ENCODE results near the gene IL4R. TPM values are rescaled to one million over a fixed set of nuclear protein-coding genes. Genes with fewer than 3 reads are reported as not detected.

The IL4R gene
- total RNA-seq, 1 experiment from 2014 or later, result 28.6 TPM

DNA sequence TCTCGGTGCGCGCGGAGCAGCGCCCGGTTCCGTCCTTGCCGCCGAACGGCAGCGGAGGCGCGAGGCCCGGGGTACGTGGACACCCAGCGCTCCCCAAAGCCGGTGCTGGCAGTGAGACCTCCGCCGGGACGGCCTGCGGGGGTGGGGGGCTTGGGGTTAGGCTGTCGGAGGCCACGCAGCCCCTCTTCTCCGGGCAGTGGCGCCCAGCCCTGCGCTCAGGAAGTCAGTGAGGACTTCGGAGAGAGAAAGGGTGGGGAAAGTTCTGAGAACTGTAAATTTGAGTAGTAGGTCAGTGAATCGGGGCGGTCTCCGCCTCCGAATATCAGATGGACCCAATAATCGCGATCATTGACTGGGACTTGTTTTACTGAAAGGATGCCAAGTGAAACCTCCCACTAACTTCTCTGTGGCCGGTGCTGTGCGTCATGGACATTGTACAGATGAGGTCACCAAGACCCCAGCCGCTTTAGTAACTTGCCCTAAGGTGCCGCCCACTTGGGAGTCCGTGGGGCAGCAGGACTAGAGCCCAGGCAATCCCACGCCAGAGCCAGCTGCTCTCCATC lies 468 bp downstream of the IL4R start:
- TF ChIP-seq, protein P1, sequence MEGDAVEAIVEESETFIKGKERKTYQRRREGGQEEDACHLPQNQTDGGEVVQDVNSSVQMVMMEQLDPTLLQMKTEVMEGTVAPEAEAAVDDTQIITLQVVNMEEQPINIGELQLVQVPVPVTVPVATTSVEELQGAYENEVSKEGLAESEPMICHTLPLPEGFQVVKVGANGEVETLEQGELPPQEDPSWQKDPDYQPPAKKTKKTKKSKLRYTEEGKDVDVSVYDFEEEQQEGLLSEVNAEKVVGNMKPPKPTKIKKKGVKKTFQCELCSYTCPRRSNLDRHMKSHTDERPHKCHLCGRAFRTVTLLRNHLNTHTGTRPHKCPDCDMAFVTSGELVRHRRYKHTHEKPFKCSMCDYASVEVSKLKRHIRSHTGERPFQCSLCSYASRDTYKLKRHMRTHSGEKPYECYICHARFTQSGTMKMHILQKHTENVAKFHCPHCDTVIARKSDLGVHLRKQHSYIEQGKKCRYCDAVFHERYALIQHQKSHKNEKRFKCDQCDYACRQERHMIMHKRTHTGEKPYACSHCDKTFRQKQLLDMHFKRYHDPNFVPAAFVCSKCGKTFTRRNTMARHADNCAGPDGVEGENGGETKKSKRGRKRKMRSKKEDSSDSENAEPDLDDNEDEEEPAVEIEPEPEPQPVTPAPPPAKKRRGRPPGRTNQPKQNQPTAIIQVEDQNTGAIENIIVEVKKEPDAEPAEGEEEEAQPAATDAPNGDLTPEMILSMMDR (conservative IDR thresholded peaks at IDR 0.05), result no peak
- Histone ChIP-seq H4K8ac (replicated peaks; ENCODE audit: insufficient read length, low read depth, low read length) (no peak overlapping the region), H3K14ac (ENCODE audit: insufficient read depth, low read length) (peak overlapping the region; percentile 83), H4K91ac (ENCODE audit: insufficient read length, low read depth, low read length) (no peak overlapping the region), H3K79me1 (ENCODE audit: insufficient read depth, low read depth, low read length, poor library complexity, severe bottlenecking) (no peaks in the 10 kb centered on the region), H3K27ac (ENCODE audit: insufficient read length, low read depth, low read length) (no peak overlapping the region), H2BK20ac (ENCODE audit: low read depth, low read length, poor library complexity, severe bottlenecking) (no peak overlapping the region), H2AK5ac (ENCODE audit: insufficient read length, low read length) (no peak overlapping the region), H3K9ac (ENCODE audit: extremely low read depth, insufficient read length, low read length) (peak overlapping the region; percentile 64), H3K56ac (ENCODE audit: insufficient read length, low read depth, low read length) (no peak overlapping the region), H3K23ac (ENCODE audit: insufficient read length, low read depth, low read length) (no peak overlapping the region), H3K79me2 (ENCODE audit: insufficient read depth, low read length) (no peaks in the 10 kb centered on the region; the same call in 1 of the 2 replicates), H3K23me2 (ENCODE audit: insufficient read length, low read depth, low read length, poor library complexity, severe bottlenecking) (peaks cover 10% of the 10 kb centered on the region), H3K4ac (ENCODE audit: low read depth, low read length) (no peak overlapping the region), H2BK5ac (ENCODE audit: insufficient read length, low read length) (no peak overlapping the region), H2BK120ac (ENCODE audit: low read depth, low read length, poor library complexity, severe bottlenecking) (no peak overlapping the region), H4K20me1 (ENCODE audit: control insufficient read depth, insufficient read depth, insufficient read length) (peaks cover 2% of the 10 kb centered on the region), H3K9me3 (ENCODE audit: control insufficient read depth, low read depth, low read length) (no peaks in the 10 kb centered on the region), H2BK12ac (ENCODE audit: insufficient read length, low read depth, low read length) (no peak overlapping the region), H3K4me2 (ENCODE audit: insufficient read depth, insufficient read length, low read length) (peak overlapping the region; percentile 89), H2BK15ac (ENCODE audit: low read depth, low read length) (no peak overlapping the region), H3K18ac (ENCODE audit: insufficient read length, low read depth, low read length) (peak overlapping the region; percentile 54), H4K5ac (ENCODE audit: insufficient read length, low read depth, low read length) (no peak overlapping the region), H3T11ph (ENCODE audit: low read length) (no peak overlapping the region), H3K27me3 (ENCODE audit: insufficient read depth, low read length) (no peaks in the 10 kb centered on the region), H2AFZ (ENCODE audit: low read length) (no peak overlapping the region), H3K4me1 (ENCODE audit: insufficient read depth, low read length) (peaks cover 7% of the 10 kb centered on the region; the same call in 1 of the 2 replicates)
- Mint-ChIP-seq H3K9me3 (no peaks in the 10 kb centered on the region; a peak in 1 of 5 replicates), H3K36me3 (ENCODE audit: insufficient read depth in 1 of 3, low read depth in 3 of 3) (no peaks in the 10 kb centered on the region), H3K4me1 (peaks cover 20 to 37% of the 10 kb centered on the region in 2 experiments), H3K27me3 (ENCODE audit: low read depth) (peaks cover 28% of the 10 kb centered on the region), H3K4me3 (peak overlapping the region; percentile 81 to 93), H3K27ac (no peak overlapping the region)
- no peak for DNase-seq
- WGBS (ENCODE audit: extremely low coverage, insufficient read length, low lambda C conversion rate), result no CpG with 5 or more reads among the region's 39 CpGs
